Breast epithelium (tissue), 4 donors: ENCODE data around the gene FAF2. TPM values are rescaled to one million over a fixed set of nuclear protein-coding genes. Genes with fewer than 3 reads are reported as not detected.

Source experiments
- DNase-seq, 2 donors: peaks; one replicate each; pipeline ENCODE4 v3.0.0-alpha.2; 2019; ENCODE audit warnings: low spot score in 2 of 2
- H3K27ac ChIP-seq, 2 donors: fragments of 200-600 bp; sonication (generic) in 1 of 2; one replicate each; pipeline ENCODE4 v1.5.1; 2016 to 2019; ENCODE audit warnings: mild to moderate bottlenecking in 1 of 2
- H3K27me3 ChIP-seq, 2 donors: fragments of 200-600 bp; sonication (generic) in 1 of 2; one replicate each; pipeline versions ENCODE4 v1.5.1 to v1.6.0; 2017 to 2019; ENCODE audit warnings: control low read depth in 1 of 2, mild to moderate bottlenecking in 1 of 2
- H3K36me3 ChIP-seq: fragments of 200-600 bp; one replicate; pipeline ENCODE4 v1.5.1; 2019
- H3K4me1 ChIP-seq, 2 donors: fragments of 200-600 bp; sonication (generic); one replicate each; pipeline ENCODE4 v1.5.1; 2016 to 2019; ENCODE audit warnings: control low read depth in 1 of 2
- H3K4me3 ChIP-seq, 3 donors: fragments of 200-600 bp; sonication (generic); 1 replicate in 2 of 3; 2 replicates in 1 of 3; pipeline ENCODE4 v1.5.1; 2016 to 2019; ENCODE audit warnings: mild to moderate bottlenecking in 3 of 3, moderate library complexity in 2 of 3
- H3K9me3 ChIP-seq, 2 donors: fragments of 200-600 bp; sonication (generic) in 1 of 2; one replicate each; pipeline ENCODE4 v1.5.1; 2016 to 2019; ENCODE audit warnings: control low read depth in 1 of 2
- POLR2A ChIP-seq: fragments of 450-650 bp; IDR thresholded peaks from one replicate; pipeline ENCODE4 v1.6.1; 2016; ENCODE audit warnings: antibody characterized with exemption, mild to moderate bottlenecking, moderate library complexity
- POLR2AphosphoS5 ChIP-seq, 3 donors: sonication (generic); formaldehyde crosslinking; IDR thresholded peaks; one replicate each; pipeline ENCODE4 v1.6.1; 2017; ENCODE audit warnings: antibody characterized with exemption in 3 of 3
- intact Hi-C: fragments of 100-400 bp; cut with DNase I; formaldehyde crosslinking; loops from one replicate; pipeline ENCODE4 v1.15.1; 2023; ENCODE audit warnings: low total_unique reads
- total RNA-seq, 3 donors: library from RNA; depleted of rRNA; stranded (reverse); fragments of >200 nt; gene quantifications; one replicate each; pipeline ENCODE4 v1.1.0, GENCODE V29; 2016
- TF ChIP-seq, protein P1 (sequence below), 3 donors: fragments of 450-650 bp; IDR thresholded peaks; one replicate each; pipeline ENCODE4 v1.5.1; 2016 to 2017; ENCODE audit warnings: antibody characterized with exemption in 3 of 3, mild to moderate bottlenecking in 3 of 3, moderate library complexity in 3 of 3

FAF2 gene
- total RNA-seq, 3 donors from 2014 or later: 26.9 to 38.2 (median 28.5) TPM

DNA sequence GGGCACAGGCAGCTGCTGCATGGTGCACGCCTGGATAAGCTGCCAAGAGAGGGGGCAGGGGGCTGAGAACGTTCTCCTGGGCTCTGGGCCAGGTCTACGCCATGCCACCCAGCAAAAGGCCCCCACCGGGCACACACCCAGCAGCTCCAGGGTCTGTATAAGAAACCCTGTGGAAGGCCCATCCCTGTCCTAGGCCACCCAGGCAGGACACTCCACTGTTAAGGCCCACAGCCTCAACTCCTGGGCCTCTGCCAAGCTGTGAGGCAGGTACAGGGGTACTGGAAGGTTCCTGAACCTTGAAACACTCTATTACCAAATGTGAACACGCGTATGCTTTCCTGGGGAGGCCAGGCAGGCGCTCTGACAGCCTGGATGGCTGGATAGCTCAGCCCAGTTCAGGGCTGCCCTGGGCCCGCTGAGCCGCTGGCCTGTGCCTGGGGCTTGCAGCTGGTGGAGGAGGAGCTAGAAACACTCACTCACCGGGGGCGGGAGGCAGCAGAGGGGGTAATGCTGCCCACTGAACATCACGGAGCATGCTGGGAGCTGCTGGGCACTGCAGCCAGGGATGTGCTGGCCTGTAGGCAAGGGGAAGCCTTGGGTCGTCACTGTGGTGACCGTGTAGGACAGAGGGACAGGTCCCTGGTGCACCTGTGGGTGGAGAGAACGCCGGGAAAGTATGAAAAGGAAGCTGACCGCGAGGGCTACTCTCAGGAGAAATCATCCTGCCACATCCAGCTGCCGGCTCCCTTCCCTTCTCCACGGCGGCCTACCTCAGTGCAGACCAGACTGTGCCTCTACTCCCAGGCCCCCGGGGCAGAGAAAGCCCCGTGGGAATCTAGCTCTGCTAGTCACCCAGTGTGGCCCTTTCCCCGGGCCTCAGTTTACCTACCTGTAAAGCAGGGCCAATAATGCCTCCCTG, 83.1 kb downstream of the FAF2 start:
- intact Hi-C loops: no loop called here
- no peak for DNase-seq
- TF ChIP-seq, protein P1, sequence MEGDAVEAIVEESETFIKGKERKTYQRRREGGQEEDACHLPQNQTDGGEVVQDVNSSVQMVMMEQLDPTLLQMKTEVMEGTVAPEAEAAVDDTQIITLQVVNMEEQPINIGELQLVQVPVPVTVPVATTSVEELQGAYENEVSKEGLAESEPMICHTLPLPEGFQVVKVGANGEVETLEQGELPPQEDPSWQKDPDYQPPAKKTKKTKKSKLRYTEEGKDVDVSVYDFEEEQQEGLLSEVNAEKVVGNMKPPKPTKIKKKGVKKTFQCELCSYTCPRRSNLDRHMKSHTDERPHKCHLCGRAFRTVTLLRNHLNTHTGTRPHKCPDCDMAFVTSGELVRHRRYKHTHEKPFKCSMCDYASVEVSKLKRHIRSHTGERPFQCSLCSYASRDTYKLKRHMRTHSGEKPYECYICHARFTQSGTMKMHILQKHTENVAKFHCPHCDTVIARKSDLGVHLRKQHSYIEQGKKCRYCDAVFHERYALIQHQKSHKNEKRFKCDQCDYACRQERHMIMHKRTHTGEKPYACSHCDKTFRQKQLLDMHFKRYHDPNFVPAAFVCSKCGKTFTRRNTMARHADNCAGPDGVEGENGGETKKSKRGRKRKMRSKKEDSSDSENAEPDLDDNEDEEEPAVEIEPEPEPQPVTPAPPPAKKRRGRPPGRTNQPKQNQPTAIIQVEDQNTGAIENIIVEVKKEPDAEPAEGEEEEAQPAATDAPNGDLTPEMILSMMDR (IDR thresholded peaks at IDR 0.05): no peak
- TF ChIP-seq POLR2AphosphoS5 (IDR thresholded peaks at IDR 0.05): no peak
- no peak for TF ChIP-seq POLR2A
- Histone ChIP-seq H3K4me3 (no peak overlapping the region), H3K36me3 (peaks cover 7% of the 10 kb centered on the region), H3K27ac (no peak overlapping the region), H3K4me1 (peaks cover 11 to 23% of the 10 kb centered on the region in 2 donors), H3K9me3 (no peaks in the 10 kb centered on the region), H3K27me3 (no peaks in the 10 kb centered on the region)

- no peak for DNase-seq
- TF ChIP-seq, protein P1 (IDR thresholded peaks at IDR 0.05): no peak
- TF ChIP-seq POLR2A: no peak
- TF ChIP-seq POLR2AphosphoS5 (IDR thresholded peaks at IDR 0.05): no peak
- Histone ChIP-seq H3K27me3 (no peaks in the 10 kb centered on the region), H3K4me3 (no peak overlapping the region), H3K4me1 (peaks cover 11 to 23% of the 10 kb centered on the region in 2 donors), H3K36me3 (peaks cover 7% of the 10 kb centered on the region), H3K9me3 (no peaks in the 10 kb centered on the region), H3K27ac (no peak overlapping the region)
- intact Hi-C loops: no loop called here
Observed at GRCh38 chr5:176531902-176532493, 83.8 kb downstream of the FAF2 start.

DNA sequence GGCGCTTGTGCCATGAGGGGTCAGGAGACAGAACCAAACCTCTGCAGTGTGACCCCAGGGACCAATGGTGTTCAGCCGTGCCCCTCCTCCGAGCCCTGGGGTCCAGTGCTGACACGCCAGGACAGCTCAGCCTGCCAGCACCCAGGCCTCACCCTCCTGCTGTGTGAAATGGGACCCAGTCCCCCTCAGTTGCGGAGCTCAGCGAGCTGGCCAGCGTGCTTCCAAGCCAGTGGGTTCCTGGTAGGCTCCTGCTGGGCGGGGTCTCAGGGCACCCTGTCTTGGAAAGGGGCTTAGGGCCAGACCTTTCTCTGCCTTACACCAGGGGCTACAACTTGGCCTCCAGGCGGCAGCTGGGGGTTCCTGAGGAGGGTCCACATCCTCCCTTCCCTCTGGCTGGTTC, 84.6 kb downstream of the FAF2 start:
- DNase-seq: no peak
- intact Hi-C loops: no loop called here
- Histone ChIP-seq H3K4me1 (peaks cover 11 to 23% of the 10 kb centered on the region in 2 donors), H3K36me3 (peaks cover 7% of the 10 kb centered on the region), H3K4me3 (no peak overlapping the region), H3K27me3 (no peaks in the 10 kb centered on the region), H3K27ac (peak overlapping the region in 1 of 2 donors; percentile 98), H3K9me3 (no peaks in the 10 kb centered on the region)
- TF ChIP-seq POLR2AphosphoS5 (IDR thresholded peaks at IDR 0.05) (no peak), POLR2A (no peak)
- TF ChIP-seq, protein P1 (IDR thresholded peaks at IDR 0.05): no peak

- H3K36me3 ChIP-seq: peaks cover 7% of the 10 kb centered on the region
- peak overlapping the region in 2 of 3 donors; percentile 5 to 78 for H3K4me3 ChIP-seq
- no peaks in the 10 kb centered on the region for H3K9me3 ChIP-seq
- intact Hi-C loops: no loop called here
- no peak for DNase-seq
- no peaks in the 10 kb centered on the region for H3K27me3 ChIP-seq
- peaks cover 11 to 23% of the 10 kb centered on the region in 2 donors for H3K4me1 ChIP-seq
- no peak for TF ChIP-seq POLR2AphosphoS5 (IDR thresholded peaks at IDR 0.05)
- TF ChIP-seq, protein P1 (IDR thresholded peaks at IDR 0.05): no peak
- TF ChIP-seq POLR2A: no peak
- peak overlapping the region; percentile 98 for H3K27ac ChIP-seq
Observed at GRCh38 chr5:176533390-176533789, 85.2 kb downstream of the FAF2 start.
